OCI-LY1 (cell line): ENCODE data around the gene AFAP1L2.

Source experiments
- H2AFZ ChIP-seq: fragments of 200-600 bp; sonication (generic), shearing (Covaris generic); 2 replicates; pipeline ENCODE4 v1.6.0; 2014; ENCODE audit warnings: antibody characterized with exemption, mild to moderate bottlenecking, low read length
- H3F3A ChIP-seq: fragments of 200-600 bp; sonication (generic), shearing (Covaris generic); 2 replicates; pipeline ENCODE4 v1.6.0; 2014; ENCODE audit warnings: mild to moderate bottlenecking, antibody characterized with exemption, low read length, moderate library complexity; ENCODE audit not compliant: insufficient read depth
- H3K27ac ChIP-seq: fragments of 200-600 bp; sonication (generic); 2 replicates; pipeline ENCODE4 v1.5.1; 2014; ENCODE audit warnings: low read length, mixed run types, mild to moderate bottlenecking, low read depth; ENCODE audit not compliant: poor library complexity, severe bottlenecking
- H3K27me3 ChIP-seq: fragments of 200-600 bp; sonication (generic); 2 replicates; pipeline ENCODE4 v1.6.0; 2014; ENCODE audit warnings: antibody characterized with exemption, mild to moderate bottlenecking, low read length, moderate library complexity; ENCODE audit not compliant: insufficient read depth
- H3K36me3 ChIP-seq: fragments of 200-600 bp; sonication (generic); 2 replicates; pipeline ENCODE4 v1.6.1; 2014; ENCODE audit warnings: mild to moderate bottlenecking, antibody characterized with exemption, low read length, moderate library complexity, mixed read lengths; ENCODE audit not compliant: insufficient read depth
- H3K4me1 ChIP-seq: fragments of 200-600 bp; sonication (generic); 2 replicates; pipeline ENCODE4 v1.5.1; 2014; ENCODE audit warnings: mild to moderate bottlenecking, low read length, moderate library complexity; ENCODE audit not compliant: insufficient read depth, severe bottlenecking
- H3K4me2 ChIP-seq: fragments of 200-600 bp; sonication (generic), shearing (Covaris generic); 2 replicates; pipeline ENCODE4 v1.6.1; 2014; ENCODE audit warnings: low read length
- H3K4me3 ChIP-seq: fragments of 200-600 bp; sonication (generic); 2 replicates; pipeline ENCODE4 v1.5.1; 2014; ENCODE audit warnings: low read length, low read depth, mild to moderate bottlenecking, mixed read lengths; ENCODE audit not compliant: poor library complexity, severe bottlenecking
- H3K79me2 ChIP-seq: fragments of 200-600 bp; shearing (Covaris generic); 2 replicates; pipeline ENCODE4 v1.6.1; 2016; ENCODE audit warnings: mixed run types, low read length, mixed read lengths; ENCODE audit not compliant: insufficient read depth
- H3K9ac ChIP-seq: fragments of 200-600 bp; sonication (generic), shearing (Covaris generic); 2 replicates; pipeline ENCODE4 v1.6.1; 2014; ENCODE audit warnings: mild to moderate bottlenecking, low read length, mixed read lengths
- H3K9me2 ChIP-seq: fragments of 200-600 bp; sonication (generic), shearing (Covaris generic); 2 replicates; pipeline ENCODE4 v1.6.1; 2014; ENCODE audit warnings: low read depth, mild to moderate bottlenecking, low read length, mixed read lengths
- H3K9me3 ChIP-seq: fragments of 200-600 bp; shearing (Covaris generic); 2 replicates; pipeline ENCODE4 v1.6.1; 2014; ENCODE audit warnings: low read length, mixed read lengths
- H4K20me1 ChIP-seq: fragments of 200-600 bp; sonication (generic), shearing (Covaris generic); 2 replicates; pipeline ENCODE4 v1.6.0; 2016; ENCODE audit warnings: mild to moderate bottlenecking, low read length; ENCODE audit not compliant: insufficient read depth
- EZH2 ChIP-seq: fragments of 200-600 bp; sonication (generic), shearing (Covaris generic); IDR thresholded peaks from 2 replicates; pipeline ENCODE4 v1.8.0; 2017; ENCODE audit warnings: borderline replicate concordance, mixed run types, mild to moderate bottlenecking, antibody characterized with exemption, low read length, moderate library complexity, mixed read lengths
- TF ChIP-seq, protein P1 (sequence below): fragments of 200-600 bp; sonication (generic), shearing (Covaris generic); IDR thresholded peaks from 2 replicates; pipeline ENCODE4 v1.5.1; 2017; ENCODE audit warnings: mild to moderate bottlenecking, antibody characterized with exemption, low read length, moderate library complexity, mixed read lengths

The AFAP1L2 gene

GRCh38 chr10:114359953-114360345 is 44.4 kb downstream of the AFAP1L2 start:
- no peak overlapping the region for H3K9ac ChIP-seq
- TF ChIP-seq EZH2: no peak
- TF ChIP-seq, protein P1, sequence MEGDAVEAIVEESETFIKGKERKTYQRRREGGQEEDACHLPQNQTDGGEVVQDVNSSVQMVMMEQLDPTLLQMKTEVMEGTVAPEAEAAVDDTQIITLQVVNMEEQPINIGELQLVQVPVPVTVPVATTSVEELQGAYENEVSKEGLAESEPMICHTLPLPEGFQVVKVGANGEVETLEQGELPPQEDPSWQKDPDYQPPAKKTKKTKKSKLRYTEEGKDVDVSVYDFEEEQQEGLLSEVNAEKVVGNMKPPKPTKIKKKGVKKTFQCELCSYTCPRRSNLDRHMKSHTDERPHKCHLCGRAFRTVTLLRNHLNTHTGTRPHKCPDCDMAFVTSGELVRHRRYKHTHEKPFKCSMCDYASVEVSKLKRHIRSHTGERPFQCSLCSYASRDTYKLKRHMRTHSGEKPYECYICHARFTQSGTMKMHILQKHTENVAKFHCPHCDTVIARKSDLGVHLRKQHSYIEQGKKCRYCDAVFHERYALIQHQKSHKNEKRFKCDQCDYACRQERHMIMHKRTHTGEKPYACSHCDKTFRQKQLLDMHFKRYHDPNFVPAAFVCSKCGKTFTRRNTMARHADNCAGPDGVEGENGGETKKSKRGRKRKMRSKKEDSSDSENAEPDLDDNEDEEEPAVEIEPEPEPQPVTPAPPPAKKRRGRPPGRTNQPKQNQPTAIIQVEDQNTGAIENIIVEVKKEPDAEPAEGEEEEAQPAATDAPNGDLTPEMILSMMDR: no peak
- H3K79me2 ChIP-seq: no peaks in the 10 kb centered on the region
- H3F3A ChIP-seq: no peaks in the 10 kb centered on the region
- H3K9me3 ChIP-seq: no peaks in the 10 kb centered on the region
- no peaks in the 10 kb centered on the region for H4K20me1 ChIP-seq
- H3K9me2 ChIP-seq: no peaks in the 10 kb centered on the region
- no peak overlapping the region for H3K27ac ChIP-seq
- no peaks in the 10 kb centered on the region for H3K36me3 ChIP-seq
- no peak overlapping the region for H3K4me2 ChIP-seq
- H3K4me1 ChIP-seq: no peaks in the 10 kb centered on the region
- no peak overlapping the region for H2AFZ ChIP-seq
- no peaks in the 10 kb centered on the region for H3K27me3 ChIP-seq
- no peak overlapping the region for H3K4me3 ChIP-seq

DNA sequence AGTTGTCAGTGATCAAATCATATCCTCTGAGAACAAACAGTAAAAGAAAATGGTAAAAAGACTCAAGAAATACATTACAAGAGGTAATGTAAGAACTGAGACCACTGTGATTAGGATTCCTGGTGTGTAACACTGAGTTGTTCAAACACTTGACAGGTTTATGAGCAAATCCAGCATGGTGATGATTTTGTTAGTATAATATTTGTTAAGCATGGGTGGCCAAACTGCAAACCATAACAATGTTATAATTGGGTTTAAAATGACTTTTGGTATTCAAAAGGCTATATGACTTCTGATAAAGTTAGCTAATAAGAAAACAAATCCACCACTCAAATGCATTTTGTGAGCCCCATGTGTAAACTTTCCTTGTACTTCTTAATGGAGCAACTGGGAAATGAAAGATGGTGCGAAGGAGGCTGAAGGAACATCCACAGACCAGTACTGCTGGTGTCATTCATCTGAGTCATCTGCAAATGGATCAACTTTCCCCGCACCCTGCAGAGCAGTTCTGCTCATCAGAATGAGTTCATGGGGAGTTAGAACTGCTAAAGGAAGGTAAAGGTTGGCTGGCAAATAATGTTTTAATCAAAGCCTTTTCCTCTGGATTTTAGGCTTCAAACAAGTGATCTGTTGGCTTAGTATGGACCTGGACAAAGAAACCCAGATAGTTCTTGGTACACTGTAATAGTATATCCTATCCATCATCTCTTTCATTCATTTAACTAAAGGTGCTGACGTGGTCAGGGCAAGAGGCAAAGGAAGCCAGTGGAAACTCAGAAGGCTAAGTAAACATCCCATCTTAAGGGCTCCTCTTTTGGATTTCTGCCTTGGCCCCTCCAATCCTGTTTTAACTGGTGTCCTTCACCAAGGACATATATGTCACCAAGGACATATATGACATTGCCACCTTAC is 45.0 kb downstream of the AFAP1L2 start:
- no peaks in the 10 kb centered on the region for H3F3A ChIP-seq
- no peak overlapping the region for H3K4me3 ChIP-seq
- H3K27ac ChIP-seq: no peak overlapping the region
- H3K9me3 ChIP-seq: no peaks in the 10 kb centered on the region
- no peaks in the 10 kb centered on the region for H3K79me2 ChIP-seq
- H3K27me3 ChIP-seq: no peaks in the 10 kb centered on the region
- H3K4me2 ChIP-seq: no peak overlapping the region
- no peaks in the 10 kb centered on the region for H3K9me2 ChIP-seq
- H4K20me1 ChIP-seq: no peaks in the 10 kb centered on the region
- H3K36me3 ChIP-seq: no peaks in the 10 kb centered on the region
- H3K9ac ChIP-seq: no peak overlapping the region
- TF ChIP-seq, protein P1: no peak
- TF ChIP-seq EZH2: no peak
- H3K4me1 ChIP-seq: no peaks in the 10 kb centered on the region
- H2AFZ ChIP-seq: no peak overlapping the region

DNA sequence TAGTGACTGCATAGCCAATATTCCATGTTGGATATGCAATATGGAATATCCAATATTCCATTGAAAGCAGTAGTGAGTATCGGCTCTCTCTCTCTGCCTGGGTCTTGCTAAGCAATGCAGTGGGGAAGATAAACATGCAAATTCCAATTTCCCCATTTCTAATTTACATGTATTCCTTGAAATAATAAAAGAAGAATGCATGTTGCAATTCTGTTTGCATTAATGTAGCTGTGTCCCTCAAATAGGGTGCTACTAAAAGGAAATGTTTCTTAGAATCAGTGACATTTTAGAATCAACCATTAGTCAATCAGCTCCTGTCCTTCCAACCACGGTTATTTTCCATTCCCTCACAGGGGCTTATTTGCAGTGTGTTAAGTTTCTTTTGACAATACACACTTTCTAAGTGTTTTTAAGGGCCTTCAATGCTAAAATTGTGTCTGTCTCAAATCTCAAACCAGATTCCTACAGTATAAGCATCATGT is 46.7 kb downstream of the AFAP1L2 start:
- Histone ChIP-seq H3F3A (no peaks in the 10 kb centered on the region), H3K27me3 (no peaks in the 10 kb centered on the region), H3K9ac (no peak overlapping the region), H3K4me2 (no peak overlapping the region), H2AFZ (no peak overlapping the region), H3K36me3 (no peaks in the 10 kb centered on the region), H3K4me3 (no peak overlapping the region), H3K9me3 (no peaks in the 10 kb centered on the region), H3K27ac (no peak overlapping the region), H3K9me2 (no peaks in the 10 kb centered on the region), H4K20me1 (no peaks in the 10 kb centered on the region), H3K4me1 (no peaks in the 10 kb centered on the region), H3K79me2 (no peaks in the 10 kb centered on the region)
- TF ChIP-seq, protein P1: no peak
- no peak for TF ChIP-seq EZH2
